ENCODE data around the gene SORL1.

- TF ChIP-seq EZH2 (IDR thresholded peaks at IDR 0.05; ENCODE audit: low read depth): no peak
- TF ChIP-seq CTCF (conservative IDR thresholded peaks at IDR 0.05): no peak
Observed at GRCh38 chr11:121524233-121524631, 72.1 kb downstream of the SORL1 start.
